Stimulated activated CD4-positive, alpha-beta T cell treated with anti-CD3 and anti-CD28 coated beads, Interleukin-4, amount 100 ng/mL, for 1 hour (primary cell): ENCODE data around the gene NOS1.

ENCODE experiments used
- DNase-seq: peaks from one replicate; pipeline ENCODE4 v3.0.0-alpha.2; 2020

The NOS1 gene

DNA sequence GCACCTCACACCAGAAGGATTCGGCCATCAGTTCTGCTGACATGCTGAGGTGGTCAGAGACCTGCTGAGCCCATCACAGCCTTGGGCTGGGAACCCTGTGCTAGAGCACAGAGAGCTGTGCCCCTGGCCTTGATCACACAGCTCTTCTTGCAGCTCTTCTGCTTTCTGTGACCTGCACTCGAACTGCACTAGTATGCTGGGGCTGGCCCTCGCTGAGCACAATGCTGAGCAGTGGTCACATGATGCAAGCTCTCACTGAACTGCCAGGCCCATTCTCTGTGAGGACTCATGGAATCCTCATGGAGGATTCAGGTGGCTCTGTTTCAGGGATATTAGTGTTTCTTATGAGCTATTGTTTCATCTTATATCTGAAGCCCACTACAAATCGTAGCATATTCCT is 193.7 kb downstream of the NOS1 start:
- DNase-seq: no peak

- DNase-seq: no peak
These were observed 195.3 kb downstream of the NOS1 start for GRCh38 chr12:117166107-117166506.

DNA sequence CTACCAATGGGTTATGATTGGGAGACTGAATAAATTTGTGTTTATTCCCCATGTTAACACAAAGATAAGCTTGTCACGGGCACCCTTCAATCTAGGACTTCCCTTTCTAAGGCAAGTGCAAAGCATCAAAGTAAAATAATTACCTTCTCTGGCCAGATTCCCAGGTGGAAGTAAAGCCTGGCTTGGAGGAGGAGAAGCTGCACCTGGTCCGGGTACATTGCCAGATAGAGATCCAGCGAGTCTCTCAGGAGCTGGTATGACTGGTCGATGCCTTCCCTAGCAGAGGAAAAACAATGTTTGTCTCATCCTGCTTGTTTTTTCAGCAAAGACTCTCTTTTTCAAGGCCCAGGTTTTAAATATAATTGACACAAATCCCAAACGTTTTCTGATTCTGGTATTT is 196.1 kb downstream of the NOS1 start:
- no peak for DNase-seq

GRCh38 chr12:117162633-117163032 is 198.8 kb downstream of the NOS1 start:
- DNase-seq: no peak

DNA sequence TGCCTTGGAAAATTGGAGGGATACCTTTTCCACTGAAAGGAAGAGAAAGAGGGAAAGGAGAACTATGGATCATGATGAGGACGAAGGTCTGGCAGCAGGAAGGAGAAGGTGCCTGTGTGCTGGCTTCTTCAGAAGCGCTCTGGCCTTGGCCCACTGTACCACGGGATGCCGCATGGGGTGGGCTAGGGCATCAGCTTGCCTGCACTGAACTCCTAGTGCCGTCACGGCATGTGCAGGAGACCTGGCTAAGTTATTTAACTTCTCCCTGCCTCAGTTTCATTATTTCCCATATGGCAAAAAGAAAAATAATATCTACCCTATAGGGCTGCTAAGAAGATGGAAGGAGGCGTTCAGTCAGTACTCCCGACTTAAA is 199.3 kb downstream of the NOS1 start:
- no peak for DNase-seq

- DNase-seq: no peak
These were observed 199.8 kb downstream of the NOS1 start for GRCh38 chr12:117161460-117162166.

GRCh38 chr12:117159674-117160073 is 201.8 kb downstream of the NOS1 start:
- DNase-seq: no peak

GRCh38 chr12:117158911-117159553 is 202.4 kb downstream of the NOS1 start:
- DNase-seq: no peak
